ENCODE data around the gene CALN1.

DNA sequence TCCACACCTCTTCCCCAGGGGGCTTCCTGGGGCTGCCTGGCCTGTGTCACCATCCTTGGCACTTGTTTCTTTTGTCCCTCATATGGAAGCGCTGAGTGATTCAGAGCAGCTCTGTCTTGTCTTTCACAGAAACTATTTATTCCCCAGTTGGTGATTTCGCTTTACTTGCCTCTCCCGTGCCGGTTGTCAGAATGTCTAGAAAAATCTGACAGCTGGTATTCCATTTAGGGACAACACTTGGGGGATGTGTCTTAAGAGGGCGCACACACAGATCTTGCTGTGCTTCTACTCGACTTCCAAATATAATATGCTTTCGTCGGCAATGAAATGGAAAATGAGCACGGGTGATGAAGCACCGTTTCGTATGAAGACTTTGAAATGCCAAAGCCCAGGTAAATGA lies 611.8 kb downstream of the CALN1 start:
- no peak for TF ChIP-seq GTF2F1 (IDR thresholded peaks at IDR 0.05; ENCODE audit: borderline replicate concordance, low read depth, low read length)
- TF ChIP-seq, protein P1, sequence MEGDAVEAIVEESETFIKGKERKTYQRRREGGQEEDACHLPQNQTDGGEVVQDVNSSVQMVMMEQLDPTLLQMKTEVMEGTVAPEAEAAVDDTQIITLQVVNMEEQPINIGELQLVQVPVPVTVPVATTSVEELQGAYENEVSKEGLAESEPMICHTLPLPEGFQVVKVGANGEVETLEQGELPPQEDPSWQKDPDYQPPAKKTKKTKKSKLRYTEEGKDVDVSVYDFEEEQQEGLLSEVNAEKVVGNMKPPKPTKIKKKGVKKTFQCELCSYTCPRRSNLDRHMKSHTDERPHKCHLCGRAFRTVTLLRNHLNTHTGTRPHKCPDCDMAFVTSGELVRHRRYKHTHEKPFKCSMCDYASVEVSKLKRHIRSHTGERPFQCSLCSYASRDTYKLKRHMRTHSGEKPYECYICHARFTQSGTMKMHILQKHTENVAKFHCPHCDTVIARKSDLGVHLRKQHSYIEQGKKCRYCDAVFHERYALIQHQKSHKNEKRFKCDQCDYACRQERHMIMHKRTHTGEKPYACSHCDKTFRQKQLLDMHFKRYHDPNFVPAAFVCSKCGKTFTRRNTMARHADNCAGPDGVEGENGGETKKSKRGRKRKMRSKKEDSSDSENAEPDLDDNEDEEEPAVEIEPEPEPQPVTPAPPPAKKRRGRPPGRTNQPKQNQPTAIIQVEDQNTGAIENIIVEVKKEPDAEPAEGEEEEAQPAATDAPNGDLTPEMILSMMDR (IDR thresholded peaks at IDR 0.05; ENCODE audit: control extremely low read depth in 1 of 3, insufficient read depth in 1 of 3, low read depth in 1 of 3, low read length in 3 of 3): no peak
- TF ChIP-seq POLR2A (IDR thresholded peaks at IDR 0.05; ENCODE audit: control extremely low read depth in 1 of 2, low read depth in 2 of 2, low read length in 2 of 2): no peak
- no peak for TF ChIP-seq ATF3 (IDR thresholded peaks at IDR 0.05; ENCODE audit: insufficient read depth, low read depth, low read length)
- no peak for TF ChIP-seq CREB1 (IDR thresholded peaks at IDR 0.05)
- TF ChIP-seq EZH2 (IDR thresholded peaks at IDR 0.05; ENCODE audit: low read depth, low read length, severe bottlenecking): no peak
- no peak for TF ChIP-seq BACH1 (IDR thresholded peaks at IDR 0.05; ENCODE audit: low read length)
- no peak for TF ChIP-seq BRCA1 (IDR thresholded peaks at IDR 0.05; ENCODE audit: low read depth, low read length)
- TF ChIP-seq POLR2AphosphoS5 (IDR thresholded peaks at IDR 0.05; ENCODE audit: low read depth, low read length): no peak
- no peak for TF ChIP-seq EP300 (IDR thresholded peaks at IDR 0.05; ENCODE audit: borderline replicate concordance in 1 of 2, low read depth in 2 of 2, low read length in 2 of 2)

Measured in H1 (cell line).